ENCODE measurements around the gene ZNF598.

ZNF598 gene

DNA sequence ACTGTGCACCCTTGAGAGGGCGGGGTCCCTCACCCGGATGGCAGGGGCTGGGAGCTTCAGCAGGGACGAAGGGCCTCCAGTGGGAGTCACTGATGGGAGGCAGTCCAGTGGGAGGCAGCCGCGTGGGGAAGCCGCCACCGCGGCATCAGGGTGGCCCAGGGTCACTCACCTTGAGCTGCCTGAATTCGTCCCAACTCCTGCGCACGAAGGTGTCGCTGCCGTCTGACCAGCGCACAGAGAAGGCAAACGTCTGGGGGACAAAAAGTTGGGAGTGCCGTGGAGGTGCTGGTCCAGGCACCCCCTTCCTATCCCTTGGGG is 28.9 kb downstream of the ZNF598 start:
- TF ChIP-seq TRIM28 (IDR thresholded peaks at IDR 0.05; ENCODE audit: borderline replicate concordance, low read length): no peak
- TF ChIP-seq, protein P1, sequence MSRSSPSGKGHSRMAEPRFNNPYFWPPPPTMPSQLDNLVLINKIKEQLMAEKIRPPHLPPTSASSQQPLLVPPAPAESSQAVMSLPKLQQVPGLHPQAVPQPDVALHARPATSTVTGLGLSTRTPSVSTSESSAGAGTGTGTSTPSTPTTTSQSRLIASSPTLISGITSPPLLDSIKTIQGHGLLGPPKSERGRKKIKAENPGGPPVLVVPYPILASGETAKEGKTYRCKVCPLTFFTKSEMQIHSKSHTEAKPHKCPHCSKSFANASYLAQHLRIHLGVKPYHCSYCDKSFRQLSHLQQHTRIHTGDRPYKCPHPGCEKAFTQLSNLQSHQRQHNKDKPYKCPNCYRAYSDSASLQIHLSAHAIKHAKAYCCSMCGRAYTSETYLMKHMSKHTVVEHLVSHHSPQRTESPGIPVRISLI (tag by site-specific recombination; IDR thresholded peaks at IDR 0.05): no peak
- TF ChIP-seq PRDM1 (tag by site-specific recombination; IDR thresholded peaks at IDR 0.05): no peak
- no peak for TF ChIP-seq ZNF660 (tag by site-specific recombination; IDR thresholded peaks at IDR 0.05)
- no peak for TF ChIP-seq ZNF16 (tag by site-specific recombination; IDR thresholded peaks at IDR 0.05; ENCODE audit: low read depth)
- no peak for TF ChIP-seq ZBTB49 (tag by site-specific recombination; IDR thresholded peaks at IDR 0.05; ENCODE audit: low read depth)
- TF ChIP-seq ZXDB (tag by site-specific recombination; IDR thresholded peaks at IDR 0.05): no peak
- TF ChIP-seq ZNF121 (tag by site-specific recombination; IDR thresholded peaks at IDR 0.05): no peak
- Histone ChIP-seq H3K9me3 (ENCODE audit: control insufficient read depth, insufficient read depth, low read depth, low read length) (no peaks in the 10 kb centered on the region), H3K36me3 (ENCODE audit: control insufficient read depth in 2 of 2, insufficient read depth in 1 of 2, low read length in 2 of 2) (peaks cover 0 to 47% of the 10 kb centered on the region in 2 experiments; a peak in 1 of 3 replicates), H3K4me3 (ENCODE audit: low read depth, low read length) (no peak overlapping the region), H3K27ac (ENCODE audit: extremely low read depth, low read depth, low read length) (no peak overlapping the region), H3K4me1 (ENCODE audit: control insufficient read depth, insufficient read depth, low read length) (peaks cover 7% of the 10 kb centered on the region; the same call in 1 of the 2 replicates)
- CTCF ChIA-PET: interaction anchor here (0.5 to 0.8 kb wide), 3 partner anchors 15 to 118 kb away, joined by 3 to 4 read pairs (median 3); no protein-coding TSS in a partner anchor
- POLR2A ChIA-PET: interaction anchor here (1.3 to 10.1 kb wide), 3 partner anchors 15 to 174 kb away, joined by 3 to 76 read pairs (median 8); partner anchors contain the start of genes MSRB1, RPS2 and TRAF7

GRCh38 chr16:1980030-1980769 is 29.4 kb downstream of the ZNF598 start:
- no peaks in the 10 kb centered on the region for H3K9me3 ChIP-seq (ENCODE audit: control insufficient read depth, insufficient read depth, low read depth, low read length)
- TF ChIP-seq ZNF140 (tag by site-specific recombination; IDR thresholded peaks at IDR 0.05) (no peak), EGR2 (tag by site-specific recombination; IDR thresholded peaks at IDR 0.05; ENCODE audit: low read depth) (peak; percentile 49), ZNF548 (tag by site-specific recombination; IDR thresholded peaks at IDR 0.05) (no peak), GFI1B (tag by site-specific recombination; IDR thresholded peaks at IDR 0.05) (no peak), ZNF830 (tag by site-specific recombination; IDR thresholded peaks at IDR 0.05; ENCODE audit: low read depth) (no peak), ZFHX2 (tag by site-specific recombination; conservative IDR thresholded peaks at IDR 0.05) (peak; percentile 29), OSR2 (tag by site-specific recombination; IDR thresholded peaks at IDR 0.05) (no peak), ZNF473 (tag by site-specific recombination; IDR thresholded peaks at IDR 0.05) (no peak), ZNF157 (tag by site-specific recombination; IDR thresholded peaks at IDR 0.05) (no peak), ZFP37 (tag by site-specific recombination; IDR thresholded peaks at IDR 0.05) (no peak), ZNF677 (tag by site-specific recombination; IDR thresholded peaks at IDR 0.05) (no peak), KLF1 (tag by site-specific recombination; IDR thresholded peaks at IDR 0.05) (0 out of 2 replicates have a peak, but pooled peaks have one; percentile 13), BCL11A (tag by site-specific recombination; IDR thresholded peaks at IDR 0.05; ENCODE audit: low read depth) (no peak)
- TF ChIP-seq, protein P2, sequence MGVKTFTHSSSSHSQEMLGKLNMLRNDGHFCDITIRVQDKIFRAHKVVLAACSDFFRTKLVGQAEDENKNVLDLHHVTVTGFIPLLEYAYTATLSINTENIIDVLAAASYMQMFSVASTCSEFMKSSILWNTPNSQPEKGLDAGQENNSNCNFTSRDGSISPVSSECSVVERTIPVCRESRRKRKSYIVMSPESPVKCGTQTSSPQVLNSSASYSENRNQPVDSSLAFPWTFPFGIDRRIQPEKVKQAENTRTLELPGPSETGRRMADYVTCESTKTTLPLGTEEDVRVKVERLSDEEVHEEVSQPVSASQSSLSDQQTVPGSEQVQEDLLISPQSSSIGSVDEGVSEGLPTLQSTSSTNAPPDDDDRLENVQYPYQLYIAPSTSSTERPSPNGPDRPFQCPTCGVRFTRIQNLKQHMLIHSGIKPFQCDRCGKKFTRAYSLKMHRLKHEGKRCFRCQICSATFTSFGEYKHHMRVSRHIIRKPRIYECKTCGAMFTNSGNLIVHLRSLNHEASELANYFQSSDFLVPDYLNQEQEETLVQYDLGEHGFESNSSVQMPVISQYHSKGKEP (tag by site-specific recombination; IDR thresholded peaks at IDR 0.05): no peak
- no peak overlapping the region for H3K27ac ChIP-seq (ENCODE audit: extremely low read depth, low read depth, low read length)
- no peak overlapping the region for H3K4me3 ChIP-seq (ENCODE audit: low read depth, low read length)
- ChIA-PET CTCF (interaction anchor here (0.5 to 0.8 kb wide), 2 partner anchors 14 to 118 kb away, joined by 3 to 4 read pairs; no protein-coding TSS in a partner anchor), POLR2A (interaction anchor here (1.3 to 10.1 kb wide), 3 partner anchors 15 to 198 kb away, joined by 3 to 76 read pairs (median 3); partner anchors contain the start of genes MSRB1, NUBP2, RPS2 and SPSB3)
- H3K4me1 ChIP-seq (ENCODE audit: control insufficient read depth, insufficient read depth, low read length): peaks cover 7% of the 10 kb centered on the region; the same call in 1 of the 2 replicates
- peaks cover 0 to 47% of the 10 kb centered on the region in 2 experiments; a peak in 1 of 3 replicates for H3K36me3 ChIP-seq (ENCODE audit: control insufficient read depth in 2 of 2, insufficient read depth in 1 of 2, low read length in 2 of 2)
